ENCODE measurements around the gene FMN1.

The FMN1 gene

GRCh38 chr15:32743411-32744140 lies 450.9 kb downstream of the FMN1 start:
- CTCF ChIA-PET: interaction anchor here (0.6 to 3.0 kb wide), 2 partner anchors 26 to 81 kb away, joined by 3 to 14 read pairs; no protein-coding TSS in a partner anchor
- no peak for DNase-seq (ENCODE audit: low read depth, low spot score)
- POLR2A ChIA-PET: interaction anchor here (0.9 to 2.8 kb wide), 3 partner anchors 75 to 97 kb away, joined by 3 to 12 read pairs (median 4); no protein-coding TSS in a partner anchor
- no peak overlapping the region for H3K4me3 ChIP-seq (ENCODE audit: low read depth, low read length)
- TF ChIP-seq CTCF (IDR thresholded peaks at IDR 0.05; ENCODE audit: insufficient read depth, low read length, missing control alignments): no peak

- POLR2A ChIA-PET: interaction anchor here (0.8 to 1.9 kb wide), 4 partner anchors 9 to 104 kb away, joined by 3 to 7 read pairs (median 3); no protein-coding TSS in a partner anchor
- no peak for TF ChIP-seq CTCF (IDR thresholded peaks at IDR 0.05; ENCODE audit: insufficient read depth, low read length, missing control alignments)
- CTCF ChIA-PET: interaction anchor here (1.9 to 2.9 kb wide), 2 partner anchors 77 to 91 kb away, joined by 7 to 16 read pairs; no protein-coding TSS in a partner anchor
Observed at GRCh38 chr15:32739522-32740063, 454.9 kb downstream of the FMN1 start.

GRCh38 chr15:32738666-32739065 lies 455.8 kb downstream of the FMN1 start:
- ChIA-PET CTCF (interaction anchor here (2.9 kb wide), 1 partner anchor 76 kb away, joined by 16 read pairs; no protein-coding TSS in a partner anchor), POLR2A (interaction anchor here (1.1 to 1.9 kb wide), 2 partner anchors 79 to 90 kb away, joined by 3 to 7 read pairs; no protein-coding TSS in a partner anchor)
- TF ChIP-seq CTCF (IDR thresholded peaks at IDR 0.05; ENCODE audit: insufficient read depth, low read length, missing control alignments): no peak
- no peak overlapping the region for H3K4me3 ChIP-seq (ENCODE audit: low read depth, low read length)
- DNase-seq (ENCODE audit: low read depth, low spot score): no peak

More at GRCh38 chr15:32739522-32740063, 454.9 kb downstream of the FMN1 start:
- DNase-seq (ENCODE audit: low read depth, low spot score): no peak
- no peak overlapping the region for H3K4me3 ChIP-seq (ENCODE audit: low read depth, low read length)

- no peak for TF ChIP-seq CTCF (IDR thresholded peaks at IDR 0.05; ENCODE audit: insufficient read depth, low read length, missing control alignments)
- ChIA-PET CTCF (interaction anchor here (0.8 to 1.1 kb wide), 3 partner anchors 14 to 88 kb away, joined by 3 to 4 read pairs (median 3); no protein-coding TSS in a partner anchor), POLR2A (interaction anchor here (0.6 to 1.5 kb wide), 2 partner anchors 18 to 54 kb away, joined by 3 to 4 read pairs; no protein-coding TSS in a partner anchor)
- DNase-seq (ENCODE audit: low read depth, low spot score): no peak
- no peak overlapping the region for H3K4me3 ChIP-seq (ENCODE audit: low read depth, low read length)
Observed at GRCh38 chr15:32737304-32737703, 457.2 kb downstream of the FMN1 start.

GRCh38 chr15:32736701-32737061 lies 457.8 kb downstream of the FMN1 start:
- TF ChIP-seq CTCF (IDR thresholded peaks at IDR 0.05; ENCODE audit: insufficient read depth, low read length, missing control alignments): no peak
- no peak overlapping the region for H3K4me3 ChIP-seq (ENCODE audit: low read depth, low read length)
- POLR2A ChIA-PET: interaction anchor here (1.5 kb wide), 1 partner anchor 18 kb away, joined by 4 read pairs; no protein-coding TSS in a partner anchor
- CTCF ChIA-PET: interaction anchor here (1.0 to 2.7 kb wide), 4 partner anchors 8 to 87 kb away, joined by 3 to 18 read pairs (median 10); no protein-coding TSS in a partner anchor
- no peak for DNase-seq (ENCODE audit: low read depth, low spot score)
